Measurements from ENCODE around the gene SUN1. TPM values are rescaled to one million over a fixed set of nuclear protein-coding genes. Genes with fewer than 3 reads are reported as not detected.

The SUN1 gene
- total and polyA plus RNA-seq, 9 of the 15 experiments (the other 6 are each of a cell fraction or from before 2014, with no cell fraction given), result 36.8 to 132 (median 62.3) TPM

- intact Hi-C loops (cut with micrococcal nuclease), result no loop called here
- no peak overlapping the region for H2AFZ ChIP-seq (ENCODE audit: low read depth, low read length)
- H3K9me1 ChIP-seq (ENCODE audit: control insufficient read depth, insufficient read depth, low read length), result no peaks in the 10 kb centered on the region
- DNase-seq (ENCODE audit: extremely low read depth in 1 of 4, low spot score in 3 of 4) (no peak), ATAC-seq (no peak), FAIRE-seq (no peak)
- peaks cover 3 to 39% of the 10 kb centered on the region in 2 experiments; a peak in 3 of 5 replicates for H3K4me1 ChIP-seq (replicated peaks in 1 of 2; ENCODE audit: control insufficient read depth in 2 of 2, insufficient read depth in 2 of 2, low read length in 2 of 2)
- no peaks in the 10 kb centered on the region for H3K9me3 ChIP-seq (replicated peaks; ENCODE audit: control insufficient read depth, insufficient read depth, low read depth, low read length)
- H3K79me2 ChIP-seq (ENCODE audit: control insufficient read depth, insufficient read depth, low read length), result peaks cover 7% of the 10 kb centered on the region
- no peaks in the 10 kb centered on the region for H3K27me3 ChIP-seq (ENCODE audit: control insufficient read depth in 2 of 2, insufficient read depth in 2 of 2, low read length in 2 of 2)
- no peak overlapping the region for H3K27ac ChIP-seq (ENCODE audit: extremely low read depth, low read depth, low read length)
- H4K20me1 ChIP-seq (replicated peaks; ENCODE audit: control insufficient read depth, insufficient read depth, low read length), result no peaks in the 10 kb centered on the region; the same call in 1 of the 2 replicates
- POLR2A ChIA-PET, result interaction anchor here (0.9 kb wide), 1 partner anchor 13 kb away, joined by 4 read pairs; no protein-coding TSS in a partner anchor
- no peak overlapping the region for H3K4me3 ChIP-seq
- peaks cover 88% of the 10 kb centered on the region; the same call in 2 of the 3 replicates for H3K36me3 ChIP-seq (ENCODE audit: control insufficient read depth, insufficient read depth, low read length)
- CTCF ChIA-PET (ENCODE audit: low intra/inter-chr PET ratio), result no interaction called here
- TF ChIP-seq SREBF2 (CRISPR knock-in tag; IDR thresholded peaks at IDR 0.05) (no peak), KLF6 (CRISPR knock-in tag; IDR thresholded peaks at IDR 0.05; ENCODE audit: borderline replicate concordance) (no peak)
- in situ Hi-C loops (cut with MboI), result no loop called here
- no TSS peak for BruUV-seq (replicated peaks)
- no peak overlapping the region for H3K4me2 ChIP-seq (ENCODE audit: insufficient read depth, low read length)
- over 99% methylated on average over 18 of the region's 19 CpGs for WGBS (ENCODE audit: insufficient coverage, low coverage, missing lambda C conversion rate)
- no peak overlapping the region for H3K9ac ChIP-seq (ENCODE audit: insufficient read depth in 1 of 2, low read depth in 2 of 2, low read length in 2 of 2)
Observed at GRCh38 chr7:893686-894085, 61.4 kb downstream of the SUN1 start.

GRCh38 chr7:894164-894867, 62.0 kb downstream of the SUN1 start:
- no TSS peak for BruUV-seq (replicated peaks)
- in situ Hi-C loops (cut with MboI), result no loop called here
- no peak for TF ChIP-seq TRIM24 (IDR thresholded peaks at IDR 0.05)
- no peak for TF ChIP-seq NBN (IDR thresholded peaks at IDR 0.05; ENCODE audit: low read depth)
- TF ChIP-seq HMG20A (CRISPR knock-in tag; conservative IDR thresholded peaks at IDR 0.05), result no peak
- TF ChIP-seq KLF10 (CRISPR knock-in tag; IDR thresholded peaks at IDR 0.05), result no peak
- TF ChIP-seq CEBPG (CRISPR knock-in tag; IDR thresholded peaks at IDR 0.05), result no peak
- TF ChIP-seq CEBPG (tag; conservative IDR thresholded peaks at IDR 0.05 in 1 of 2, IDR thresholded peaks at IDR 0.05 in 1 of 2), result no peak
- TF ChIP-seq ARID1B (IDR thresholded peaks at IDR 0.05), result no peak
- TF ChIP-seq TSC22D4 (tag; IDR thresholded peaks at IDR 0.05), result no peak
- no peak for TF ChIP-seq SAFB2 (IDR thresholded peaks at IDR 0.05; ENCODE audit: borderline replicate concordance, low read depth, low read length, severe bottlenecking)
- no peak for TF ChIP-seq ZNF584 (CRISPR knock-in tag; IDR thresholded peaks at IDR 0.05; ENCODE audit: low read depth)
- TF ChIP-seq STAT5A (IDR thresholded peaks at IDR 0.05; ENCODE audit: borderline replicate concordance, low read length), result no peak
- TF ChIP-seq NFRKB (IDR thresholded peaks at IDR 0.05; ENCODE audit: low read depth), result no peak
- no peak for TF ChIP-seq ZNF583 (CRISPR knock-in tag; IDR thresholded peaks at IDR 0.05)
- no peak for TF ChIP-seq TARDBP (IDR thresholded peaks at IDR 0.05)
- no peak for FAIRE-seq
- Histone ChIP-seq H3K4me2 (ENCODE audit: insufficient read depth, low read length) (no peak overlapping the region), H3K4me3 (no peak overlapping the region), H4K20me1 (replicated peaks; ENCODE audit: control insufficient read depth, insufficient read depth, low read length) (no peaks in the 10 kb centered on the region; the same call in 1 of the 2 replicates), H3K9me1 (ENCODE audit: control insufficient read depth, insufficient read depth, low read length) (no peaks in the 10 kb centered on the region), H3K9ac (ENCODE audit: insufficient read depth in 1 of 2, low read depth in 2 of 2, low read length in 2 of 2) (no peak overlapping the region), H3K27ac (ENCODE audit: extremely low read depth, low read depth, low read length) (no peak overlapping the region), H2AFZ (ENCODE audit: low read depth, low read length) (no peak overlapping the region), H3K9me3 (replicated peaks; ENCODE audit: control insufficient read depth, insufficient read depth, low read depth, low read length) (no peaks in the 10 kb centered on the region), H3K27me3 (ENCODE audit: control insufficient read depth in 2 of 2, insufficient read depth in 2 of 2, low read length in 2 of 2) (no peaks in the 10 kb centered on the region), H3K79me2 (ENCODE audit: control insufficient read depth, insufficient read depth, low read length) (peaks cover 1% of the 10 kb centered on the region; the same call in 1 of the 3 replicates), H3K4me1 (replicated peaks in 1 of 2; ENCODE audit: control insufficient read depth in 2 of 2, insufficient read depth in 2 of 2, low read length in 2 of 2) (peaks cover 6 to 45% of the 10 kb centered on the region in 2 experiments; a peak in 3 of 5 replicates), H3K36me3 (ENCODE audit: control insufficient read depth, insufficient read depth, low read length) (peaks cover 82% of the 10 kb centered on the region; the same call in 2 of the 3 replicates)
- DNase-seq (ENCODE audit: extremely low read depth in 1 of 4, low spot score in 3 of 4), result no peak
- ChIA-PET POLR2A (interaction anchor here (0.7 to 0.9 kb wide), 2 partner anchors 14 to 117 kb away, joined by 3 to 4 read pairs; no protein-coding TSS in a partner anchor), CTCF (ENCODE audit: low intra/inter-chr PET ratio) (no interaction called here)
- intact Hi-C loops (cut with micrococcal nuclease), result no loop called here
- 93% methylated on average over 32 of the region's 40 CpGs for WGBS (ENCODE audit: insufficient coverage, low coverage, missing lambda C conversion rate)
- ATAC-seq, result no peak
